Fibroblast of lung (primary cell): Measurements from ENCODE around the gene RBM38.

ENCODE experiments used
- EZH2 ChIP-seq: IDR thresholded peaks from 2 replicates; pipeline ENCODE4 v1.5.1; 2012; ENCODE audit warnings: low read length, control low read depth, mild to moderate bottlenecking; ENCODE audit errors: missing control alignments
- TF ChIP-seq, protein P1 (sequence below), 2 donors: IDR thresholded peaks in 1 of 2; conservative IDR thresholded peaks in 1 of 2; 1 replicate in 1 of 2; 2 replicates in 1 of 2; pipeline ENCODE4 v1.5.1; 2011 to 2012; ENCODE audit warnings: low read length in 2 of 2, control low read depth in 1 of 2, inconsistent platforms in 1 of 2, low read depth in 1 of 2, mild to moderate bottlenecking in 1 of 2

- TF ChIP-seq, protein P1, sequence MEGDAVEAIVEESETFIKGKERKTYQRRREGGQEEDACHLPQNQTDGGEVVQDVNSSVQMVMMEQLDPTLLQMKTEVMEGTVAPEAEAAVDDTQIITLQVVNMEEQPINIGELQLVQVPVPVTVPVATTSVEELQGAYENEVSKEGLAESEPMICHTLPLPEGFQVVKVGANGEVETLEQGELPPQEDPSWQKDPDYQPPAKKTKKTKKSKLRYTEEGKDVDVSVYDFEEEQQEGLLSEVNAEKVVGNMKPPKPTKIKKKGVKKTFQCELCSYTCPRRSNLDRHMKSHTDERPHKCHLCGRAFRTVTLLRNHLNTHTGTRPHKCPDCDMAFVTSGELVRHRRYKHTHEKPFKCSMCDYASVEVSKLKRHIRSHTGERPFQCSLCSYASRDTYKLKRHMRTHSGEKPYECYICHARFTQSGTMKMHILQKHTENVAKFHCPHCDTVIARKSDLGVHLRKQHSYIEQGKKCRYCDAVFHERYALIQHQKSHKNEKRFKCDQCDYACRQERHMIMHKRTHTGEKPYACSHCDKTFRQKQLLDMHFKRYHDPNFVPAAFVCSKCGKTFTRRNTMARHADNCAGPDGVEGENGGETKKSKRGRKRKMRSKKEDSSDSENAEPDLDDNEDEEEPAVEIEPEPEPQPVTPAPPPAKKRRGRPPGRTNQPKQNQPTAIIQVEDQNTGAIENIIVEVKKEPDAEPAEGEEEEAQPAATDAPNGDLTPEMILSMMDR (conservative IDR thresholded peaks at IDR 0.05 in 1 of 2, IDR thresholded peaks at IDR 0.05 in 1 of 2; ENCODE audit: low read depth in 1 of 2, low read length in 2 of 2), result no peak
- no peak for TF ChIP-seq EZH2
Measured at GRCh38 chr20:57377350-57377749, 13.8 kb upstream of the RBM38 start.
